SK-N-SH treated with all-trans-retinoic acid at 6 μM for 48 hours (cell line): ENCODE data around the gene FBXW10B.
"Not testable (repeated sequence)": the region's sequence is repeated elsewhere in the genome, so short reads cannot be mapped to it uniquely, and the experiment has no call there.

Experiments used
- ATAC-seq: fragments of 200-7000 bp; cut with Tn5 transposase; 3 replicates; pipeline ENCODE4 v1.9.1; 2020; ENCODE audit warnings: mild to moderate bottlenecking, moderate library complexity
- ARNTL ChIP-seq: fragments of 450-650 bp; formaldehyde crosslinking; IDR thresholded peaks from 2 replicates; pipeline ENCODE4 v1.5.0; 2020; ENCODE audit warnings: low read depth, mild to moderate bottlenecking, moderate library complexity, borderline replicate concordance
- BACH2 ChIP-seq: fragments of 250-450 bp; sonication (Bioruptor Pico); IDR thresholded peaks from 2 replicates; pipeline ENCODE4 v1.9.0; 2021; ENCODE audit warnings: mild to moderate bottlenecking, borderline replicate concordance
- CREB5 ChIP-seq: fragments of 250-450 bp; sonication (Bioruptor Pico); IDR thresholded peaks from 2 replicates; pipeline ENCODE4 v1.5.1; 2020; ENCODE audit warnings: low read depth, mild to moderate bottlenecking, moderate library complexity
- CSRNP3 ChIP-seq: fragments of 250-450 bp; sonication (Bioruptor Pico); IDR thresholded peaks from 2 replicates; pipeline ENCODE4 v1.5.1; 2021; ENCODE audit warnings: mild to moderate bottlenecking, moderate library complexity
- ESRRG ChIP-seq: fragments of 250-450 bp; sonication (Bioruptor Pico); IDR thresholded peaks from 2 replicates; pipeline ENCODE4 v1.6.1; 2021; ENCODE audit warnings: mild to moderate bottlenecking
- GLIS3 ChIP-seq: fragments of 250-450 bp; sonication (Bioruptor Pico); IDR thresholded peaks from 2 replicates; pipeline ENCODE4 v1.5.0; 2020; ENCODE audit warnings: mild to moderate bottlenecking, moderate library complexity
- ISL1 ChIP-seq: fragments of 250-450 bp; sonication (Bioruptor Pico); IDR thresholded peaks from 2 replicates; pipeline ENCODE4 v2.1.2; 2022; ENCODE audit warnings: mild to moderate bottlenecking, moderate library complexity
- OSR1 ChIP-seq: fragments of 250-450 bp; sonication (Bioruptor Pico); IDR thresholded peaks from 2 replicates; pipeline ENCODE4 v1.8.0; 2022; ENCODE audit warnings: moderate library complexity, mild to moderate bottlenecking, inconsistent platforms
- PATZ1 ChIP-seq: fragments of 250-450 bp; sonication (Bioruptor Pico); IDR thresholded peaks from 2 replicates; pipeline ENCODE4 v1.8.0; 2020; ENCODE audit warnings: mild to moderate bottlenecking, moderate library complexity, borderline replicate concordance
- POU6F1 ChIP-seq: fragments of 250-450 bp; sonication (Bioruptor Pico); IDR thresholded peaks from 2 replicates; pipeline ENCODE4 v1.8.0; 2021; ENCODE audit warnings: low read depth, mild to moderate bottlenecking, moderate library complexity, borderline replicate concordance
- PPARA ChIP-seq: fragments of 250-450 bp; sonication (Bioruptor Pico); IDR thresholded peaks from 2 replicates; pipeline ENCODE4 v1.5.0; 2020; ENCODE audit warnings: mild to moderate bottlenecking, borderline replicate concordance
- SNAI2 ChIP-seq: fragments of 250-450 bp; sonication (Bioruptor Pico); IDR thresholded peaks from 2 replicates; pipeline ENCODE4 v1.5.0; 2020; ENCODE audit warnings: mild to moderate bottlenecking, moderate library complexity
- TCF4 ChIP-seq: fragments of 250-450 bp; sonication (Bioruptor Pico); IDR thresholded peaks from 2 replicates; pipeline ENCODE4 v1.8.0; 2021; ENCODE audit warnings: mild to moderate bottlenecking, moderate library complexity, borderline replicate concordance
- TOX ChIP-seq: fragments of 250-450 bp; sonication (Bioruptor Pico); IDR thresholded peaks from 2 replicates; pipeline ENCODE4 v1.8.0; 2021; ENCODE audit warnings: mild to moderate bottlenecking, moderate library complexity, borderline replicate concordance
- TSHZ2 ChIP-seq: fragments of 250-450 bp; sonication (Bioruptor Pico); IDR thresholded peaks from 2 replicates; pipeline ENCODE4 v1.5.0; 2020; ENCODE audit warnings: mild to moderate bottlenecking, moderate library complexity
- ZC3H10 ChIP-seq: fragments of 250-450 bp; sonication (Bioruptor Pico); IDR thresholded peaks from 2 replicates; pipeline ENCODE4 v1.5.1; 2021; ENCODE audit warnings: mild to moderate bottlenecking, moderate library complexity
- ZFP30 ChIP-seq: fragments of 450-650 bp; formaldehyde crosslinking; IDR thresholded peaks from 2 replicates; pipeline ENCODE4 v1.5.0; 2022; ENCODE audit warnings: mild to moderate bottlenecking, moderate library complexity
- ZNF70 ChIP-seq: fragments of 450-650 bp; formaldehyde crosslinking; IDR thresholded peaks from 2 replicates; pipeline ENCODE4 v1.5.0; 2020; ENCODE audit warnings: mild to moderate bottlenecking, moderate library complexity
- ZNF8 ChIP-seq: fragments of 450-650 bp; formaldehyde crosslinking; IDR thresholded peaks from 2 replicates; pipeline ENCODE4 v1.5.0; 2020; ENCODE audit warnings: mild to moderate bottlenecking, moderate library complexity

The FBXW10B gene

GRCh38 chr17:15658296-15658695, 38.8 kb upstream of the FBXW10B start:
- ATAC-seq: no peak
- TF ChIP-seq TCF4 (CRISPR knock-in tag) (no peak), ZFP30 (CRISPR knock-in tag) (0 out of 2 replicates have a peak, but pooled peaks have one; percentile 12)

- no peak for TF ChIP-seq ZC3H10 (CRISPR knock-in tag)
- no peak for TF ChIP-seq ZNF8
- TF ChIP-seq ZFP30 (CRISPR knock-in tag): no peak
- TF ChIP-seq ESRRG (CRISPR knock-in tag): no peak
- TF ChIP-seq, all 23 proteins: peak for 0
- no peak for ATAC-seq
Measured at GRCh38 chr17:15657868-15658267, 38.4 kb upstream of the FBXW10B start.

GRCh38 chr17:15654886-15655561, 35.5 kb upstream of the FBXW10B start:
- TF ChIP-seq TOX: no peak
- no peak for TF ChIP-seq OSR1 (CRISPR knock-in tag)
- no peak for TF ChIP-seq TSHZ2 (CRISPR knock-in tag)
- no peak for TF ChIP-seq BACH2 (CRISPR knock-in tag)
- TF ChIP-seq CSRNP3 (CRISPR knock-in tag): no peak
- TF ChIP-seq ZNF70 (CRISPR knock-in tag): no peak
- no peak for TF ChIP-seq POU6F1 (CRISPR knock-in tag)
- TF ChIP-seq GLIS3 (CRISPR knock-in tag): no peak
- no peak for TF ChIP-seq ARNTL (CRISPR knock-in tag)
- no peak for TF ChIP-seq ZNF8
- no peak for TF ChIP-seq PPARA (CRISPR knock-in tag)
- no peak for TF ChIP-seq ZFP30 (CRISPR knock-in tag)
- no peak for TF ChIP-seq PATZ1 (CRISPR knock-in tag)
- TF ChIP-seq CREB5 (CRISPR knock-in tag): no peak
- no peak for ATAC-seq

- not testable (repeated sequence) for ATAC-seq
Measured at GRCh38 chr17:15654401-15654800, 34.9 kb upstream of the FBXW10B start.

- no peak for ATAC-seq
- no peak for TF ChIP-seq TCF4 (CRISPR knock-in tag)
- no peak for TF ChIP-seq SNAI2 (CRISPR knock-in tag)
- TF ChIP-seq ZFP30 (CRISPR knock-in tag): no peak
- no peak for TF ChIP-seq TOX
- no peak for TF ChIP-seq PPARA (CRISPR knock-in tag)
- no peak for TF ChIP-seq ARNTL (CRISPR knock-in tag)
- TF ChIP-seq ESRRG (CRISPR knock-in tag): no peak
- no peak for TF ChIP-seq ISL1
- TF ChIP-seq CSRNP3 (CRISPR knock-in tag): no peak
- TF ChIP-seq PATZ1 (CRISPR knock-in tag): no peak
- no peak for TF ChIP-seq BACH2 (CRISPR knock-in tag)
Measured at GRCh38 chr17:15652960-15653359, 33.5 kb upstream of the FBXW10B start.
